Pulmonary artery endothelial cell (primary cell): Measurements from ENCODE around the gene ZER1. TPM values are rescaled to one million over a fixed set of nuclear protein-coding genes. Genes with fewer than 3 reads are reported as not detected.
"Not testable (repeated sequence)": the region's sequence is repeated elsewhere in the genome, so short reads cannot be mapped to it uniquely, and the experiment has no call there.

Experiments used
- DNase-seq: peaks from one replicate; pipeline ENCODE4 v3.0.0-alpha.2; 2011; ENCODE audit warnings: low read depth, low spot score
- total RNA-seq: library from RNA; depleted of rRNA; stranded (reverse); fragments of >200 nt; gene quantifications from 2 replicates; pipeline ENCODE4 v1.2.3, GENCODE V29; 2014

The ZER1 gene
- total RNA-seq, 1 donor from 2014 or later = 14.1 TPM

GRCh38 chr9:128715436-128715750 lies 56.3 kb downstream of the ZER1 start:
- no peak for DNase-seq

GRCh38 chr9:128714586-128715435 lies 56.9 kb downstream of the ZER1 start:
- DNase-seq = no peak

- no peak for DNase-seq
These were observed 57.7 kb downstream of the ZER1 start for GRCh38 chr9:128713941-128714573.

GRCh38 chr9:128713411-128713780 lies 58.3 kb downstream of the ZER1 start:
- DNase-seq = no peak

- no peak for DNase-seq
These were observed 59.0 kb downstream of the ZER1 start for GRCh38 chr9:128712451-128713410.

GRCh38 chr9:128707446-128707845 lies 64.3 kb downstream of the ZER1 start:
- DNase-seq = no peak

GRCh38 chr9:128706671-128707381 lies 64.9 kb downstream of the ZER1 start:
- DNase-seq = no peak

GRCh38 chr9:128706045-128706444 lies 65.7 kb downstream of the ZER1 start:
- no peak for DNase-seq

- no peak for DNase-seq
These were observed 66.4 kb downstream of the ZER1 start for GRCh38 chr9:128705051-128705965.

- no peak for DNase-seq
These were observed 67.4 kb downstream of the ZER1 start for GRCh38 chr9:128704356-128704670.

- no peak for DNase-seq
These were observed 67.9 kb downstream of the ZER1 start for GRCh38 chr9:128703616-128704355.

- no peak for DNase-seq
These were observed 68.6 kb downstream of the ZER1 start for GRCh38 chr9:128702949-128703615.

- no peak for DNase-seq
These were observed 69.2 kb downstream of the ZER1 start, which contains the start of gene PKN3 for GRCh38 chr9:128702445-128702948. TSS of gene PKN3 (plus strand) at chr9:128702503. CDS start at chr9:128702916, 413 bp downstream.

- no peak for DNase-seq
These were observed 70.4 kb downstream of the ZER1 start for GRCh38 chr9:128701227-128701854.

GRCh38 chr9:128699096-128699795 lies 72.5 kb downstream of the ZER1 start:
- DNase-seq = not testable (repeated sequence)

- no peak for DNase-seq
These were observed 74.6 kb downstream of the ZER1 start for GRCh38 chr9:128696923-128697707.

GRCh38 chr9:128694344-128694743 lies 77.4 kb downstream of the ZER1 start:
- no peak for DNase-seq
